Measurements from ENCODE around the gene RAB29. TPM values are rescaled to one million over a fixed set of nuclear protein-coding genes. Genes with fewer than 3 reads are reported as not detected.

RAB29 gene
- total and polyA plus RNA-seq, 9 of the 15 experiments (the other 6 are each of a cell fraction or from before 2014, with no cell fraction given) = 6.3 to 17.6 (median 8.0) TPM

GRCh38 chr1:205754857-205755256, 20.4 kb downstream of the RAB29 start:
- intact Hi-C loops (cut with micrococcal nuclease) (no loop called here), in situ Hi-C loops (cut with MboI) (no loop called here)
- TF ChIP-seq ADNP (tag; IDR thresholded peaks at IDR 0.05) = peak; percentile 35; the same call in 1 of the 2 replicates
- TF ChIP-seq PBX2 (CRISPR knock-in tag; IDR thresholded peaks at IDR 0.05; ENCODE audit: low read depth) = no peak
- peak; percentile 67 for TF ChIP-seq PBX2 (tag; conservative IDR thresholded peaks at IDR 0.05; ENCODE audit: low read depth)
- TF ChIP-seq ESRRA (IDR thresholded peaks at IDR 0.05; ENCODE audit: borderline replicate concordance, low read depth) = peak; percentile 70; the same call in 1 of the 2 replicates
- TF ChIP-seq ZHX1 (conservative IDR thresholded peaks at IDR 0.05; ENCODE audit: low read length) = no peak
- TF ChIP-seq THAP12 (CRISPR knock-in tag; IDR thresholded peaks at IDR 0.05) = no peak
- TF ChIP-seq PKNOX1 (IDR thresholded peaks at IDR 0.05) = peak; percentile 78
- peak; percentile 62 for TF ChIP-seq BCOR (IDR thresholded peaks at IDR 0.05)
- TF ChIP-seq ZNF668 (CRISPR knock-in tag; IDR thresholded peaks at IDR 0.05) = no peak
- TF ChIP-seq DIDO1 (tag; IDR thresholded peaks at IDR 0.05; ENCODE audit: low read depth) = no peak
- peak; percentile 70 for TF ChIP-seq RBM25 (IDR thresholded peaks at IDR 0.05; ENCODE audit: low read depth, low read length, severe bottlenecking)
- peak; percentile 88 for TF ChIP-seq MEIS2 (IDR thresholded peaks at IDR 0.05; ENCODE audit: partially characterized antibody)
- TF ChIP-seq MTF1 (CRISPR knock-in tag; IDR thresholded peaks at IDR 0.05; ENCODE audit: borderline replicate concordance) = no peak
- no peak for TF ChIP-seq RCOR1 (IDR thresholded peaks at IDR 0.05; ENCODE audit: borderline replicate concordance in 1 of 2, low read depth in 2 of 2, low read length in 2 of 2)
- Histone ChIP-seq H3K27me3 (ENCODE audit: control insufficient read depth in 2 of 2, insufficient read depth in 2 of 2, low read length in 2 of 2) (no peaks in the 10 kb centered on the region), H3K9me3 (replicated peaks; ENCODE audit: control insufficient read depth, insufficient read depth, low read depth, low read length) (no peaks in the 10 kb centered on the region), H3K4me2 (ENCODE audit: insufficient read depth, low read length) (peak overlapping the region; percentile 23; the same call in 1 of the 2 replicates), H4K20me1 (replicated peaks; ENCODE audit: control insufficient read depth, insufficient read depth, low read length) (no peaks in the 10 kb centered on the region), H3K4me3 (no peak overlapping the region), H3K9ac (ENCODE audit: insufficient read depth in 1 of 2, low read depth in 2 of 2, low read length in 2 of 2) (no peak overlapping the region), H3K9me1 (ENCODE audit: control insufficient read depth, insufficient read depth, low read length) (no peaks in the 10 kb centered on the region), H3K36me3 (ENCODE audit: control insufficient read depth, insufficient read depth, low read length) (no peaks in the 10 kb centered on the region), H3K4me1 (replicated peaks in 1 of 2; ENCODE audit: control insufficient read depth in 2 of 2, insufficient read depth in 2 of 2, low read length in 2 of 2) (peaks cover 0 to 17% of the 10 kb centered on the region in 2 experiments; a peak in 2 of 5 replicates), H3K79me2 (ENCODE audit: control insufficient read depth, insufficient read depth, low read length) (peaks cover 1% of the 10 kb centered on the region; the same call in 1 of the 3 replicates), H2AFZ (ENCODE audit: low read depth, low read length) (peak overlapping the region; percentile 51), H3K27ac (ENCODE audit: extremely low read depth, low read depth, low read length) (no peak overlapping the region)
- WGBS (ENCODE audit: insufficient coverage, low coverage, missing lambda C conversion rate) = 40% methylated on average over 5 of the region's 5 CpGs
- POLR2A ChIA-PET = interaction anchor here (0.6 to 2.4 kb wide), 5 partner anchors 10 to 76 kb away, joined by 3 to 20 read pairs (median 4); partner anchors contain the start of gene RAB29
- BruUV-seq (replicated peaks) = no TSS peak
- DNase-seq (ENCODE audit: extremely low read depth in 1 of 4, low spot score in 3 of 4) (peak in 2 of 4 experiments; percentile 31 to 41), FAIRE-seq (no peak), ATAC-seq (no peak)
- CTCF ChIA-PET (ENCODE audit: low intra/inter-chr PET ratio) = no interaction called here

Data from K562 (cell line).